HepG2 (cell line): ENCODE data around the gene P2RY6. TPM values are rescaled to one million over a fixed set of nuclear protein-coding genes. Genes with fewer than 3 reads are reported as not detected.

Experiments used
- SAP130 ChIP-seq: IDR thresholded peaks from 2 replicates; pipeline ENCODE4 v1.6.1; 2016; ENCODE audit warnings: low read depth
- TFDP1 ChIP-seq: IDR thresholded peaks from 2 replicates; pipeline ENCODE4 v1.6.1; 2016; ENCODE audit warnings: missing compliant biosample characterization, missing genetic modification reagents, borderline replicate concordance
- ZBTB40 ChIP-seq, 2 experiments: fragments of 450-650 bp in 1 of 2; sonication (generic) in 1 of 2; formaldehyde crosslinking in 1 of 2; IDR thresholded peaks; 2 replicates each; pipeline versions ENCODE4 v1.6.1 to v1.8.0; 2016 to 2022; ENCODE audit warnings: antibody characterized with exemption in 1 of 2, mild to moderate bottlenecking in 1 of 2, missing genetic modification reagents in 1 of 2
- polyA plus RNA-seq, 8 experiments: library from polyadenylated mRNA; depleted of rRNA in 3 of 8; stranded (reverse) in 7 of 8; unstranded in 1 of 8; fragments of >200 nt; fragmentation: Illumina TruSeq in 4 of 8; extraction: Trizol in 4 of 8; gene quantifications; 2 replicates each; pipeline versions ENCODE4 v1.2.1 to v1.2.3, GENCODE V29; 2011 to 2016; ENCODE audit warnings: low read depth in 4 of 8, missing spikeins in 1 of 8, mixed read lengths in 1 of 8; ENCODE audit not compliant: insufficient read depth in 1 of 8
- total RNA-seq, 5 experiments: library from RNA; depleted of rRNA; stranded (reverse); fragments of >200 nt; fragmentation: Illumina TruSeq; extraction: Trizol; gene quantifications; 2 replicates each; pipeline ENCODE4 v1.2.3, GENCODE V29; 2016; ENCODE audit warnings: low read depth in 1 of 5

The P2RY6 gene
- total and polyA plus RNA-seq, 2 of the 13 experiments (the other 11 are each of a cell fraction or from before 2014, with no cell fraction given), result 0.09 to 0.29 TPM

- TF ChIP-seq ZBTB40 (IDR thresholded peaks at IDR 0.05) (no peak), ZBTB40 (CRISPR knock-in tag; IDR thresholded peaks at IDR 0.05) (no peak), SAP130 (CRISPR knock-in tag) (peak; percentile 54), TFDP1 (CRISPR knock-in tag) (peak; percentile 43; the same call in 1 of the 2 replicates)
These were observed 51.3 kb downstream of the P2RY6 start (continued) for GRCh38 chr11:73323464-73323863.
